ENCODE results near the gene E2F3.
"Not testable (repeated sequence)": the region's sequence is repeated elsewhere in the genome, so short reads cannot be mapped to it uniquely, and the experiment has no call there.

The E2F3 gene

DNA sequence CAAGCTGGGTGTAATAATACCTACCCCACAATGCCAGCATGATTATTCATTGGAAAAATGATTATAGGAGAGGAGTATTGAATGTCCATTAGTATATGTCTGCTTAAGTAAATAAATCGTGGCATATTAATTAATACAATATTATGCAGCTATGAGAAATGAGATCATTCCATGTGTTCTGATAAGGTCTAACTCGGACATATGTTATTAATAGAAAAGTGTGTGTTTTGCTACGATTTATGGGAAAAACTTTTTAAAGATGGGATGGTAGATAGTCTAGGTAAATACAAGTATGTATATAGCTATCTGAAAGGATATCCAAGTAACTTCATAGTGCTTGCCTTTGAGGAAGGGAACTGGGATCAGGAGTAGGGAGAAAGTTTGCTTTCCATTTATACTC is 71.1 kb downstream of the E2F3 start:
- no peak for DNase-seq

DNA sequence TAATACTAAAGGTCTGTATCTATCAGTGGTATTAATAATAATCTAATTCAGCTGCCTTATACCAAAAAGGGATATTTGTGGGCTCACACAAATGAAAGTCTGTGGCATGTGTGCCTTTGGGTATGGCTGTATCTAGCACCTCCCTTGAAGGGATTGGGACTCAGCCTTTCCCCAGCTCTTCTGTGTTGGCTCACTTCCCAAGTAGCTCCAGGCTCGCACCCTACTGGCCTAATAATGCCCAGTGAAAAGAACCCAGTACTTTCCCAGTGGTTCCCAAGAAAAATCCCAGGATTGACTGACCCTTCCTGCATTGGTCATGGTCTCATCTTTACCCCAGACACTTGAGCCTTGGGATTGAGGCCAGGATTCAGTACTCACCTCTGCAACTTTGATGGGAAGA is 71.8 kb downstream of the E2F3 start:
- DNase-seq = no peak

DNA sequence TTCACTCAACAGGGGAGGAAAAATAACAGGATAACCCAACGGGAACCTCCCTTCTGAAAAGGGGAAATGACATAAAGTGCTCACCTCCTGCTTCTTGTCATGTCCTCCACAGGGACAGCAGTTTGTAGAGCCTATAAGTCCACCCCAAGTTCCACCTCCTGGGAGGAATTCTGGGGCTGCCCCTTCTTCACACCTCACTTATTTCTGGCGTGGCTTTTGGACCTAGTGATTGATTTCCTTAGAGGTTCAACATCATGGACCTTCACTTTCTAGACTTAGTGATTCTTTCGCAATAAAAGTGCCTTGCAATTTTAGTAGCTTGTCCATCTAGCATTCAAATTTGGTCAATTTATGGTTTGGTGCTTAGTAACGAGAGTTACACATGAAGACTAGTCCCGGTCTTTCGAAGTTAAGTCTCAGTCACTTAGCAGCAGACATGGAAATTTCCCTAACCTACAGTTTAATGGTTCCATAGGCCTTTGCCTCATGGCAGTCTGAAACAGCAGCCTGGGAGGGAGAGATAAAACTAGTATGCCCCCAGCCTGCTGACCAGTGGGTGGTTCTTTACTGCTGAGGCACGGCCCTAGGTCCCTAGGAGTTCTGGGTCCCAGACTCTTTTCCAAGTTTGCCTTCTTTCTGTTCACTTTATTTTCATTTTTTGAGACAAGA is 73.3 kb downstream of the E2F3 start:
- no peak for DNase-seq

DNA sequence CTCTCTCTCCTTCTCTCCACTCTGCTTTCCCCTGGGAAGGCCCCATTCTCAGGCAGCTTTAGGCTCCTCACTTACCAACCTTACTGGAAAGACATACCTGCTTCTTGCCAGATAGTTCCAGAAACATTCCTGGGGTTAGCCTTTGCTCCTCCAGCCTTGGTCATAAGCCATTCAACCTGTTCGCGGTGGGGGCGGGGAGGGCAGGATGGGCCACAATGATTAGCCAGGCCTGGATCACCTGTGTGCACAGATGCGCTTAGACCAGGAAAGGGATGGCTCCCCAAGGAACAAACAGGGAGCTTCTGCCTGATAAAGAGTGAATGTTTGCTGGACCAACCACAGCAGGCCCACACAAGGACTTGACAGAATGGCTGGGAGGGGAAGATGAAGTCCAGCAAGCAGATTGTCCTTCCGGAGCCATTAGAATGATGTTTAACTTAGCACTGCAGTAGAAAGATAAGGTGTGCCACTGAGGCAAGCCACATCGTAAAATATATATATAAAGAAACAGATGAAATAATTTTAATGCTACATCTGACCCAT is 74.9 kb downstream of the E2F3 start:
- no peak for DNase-seq

DNA sequence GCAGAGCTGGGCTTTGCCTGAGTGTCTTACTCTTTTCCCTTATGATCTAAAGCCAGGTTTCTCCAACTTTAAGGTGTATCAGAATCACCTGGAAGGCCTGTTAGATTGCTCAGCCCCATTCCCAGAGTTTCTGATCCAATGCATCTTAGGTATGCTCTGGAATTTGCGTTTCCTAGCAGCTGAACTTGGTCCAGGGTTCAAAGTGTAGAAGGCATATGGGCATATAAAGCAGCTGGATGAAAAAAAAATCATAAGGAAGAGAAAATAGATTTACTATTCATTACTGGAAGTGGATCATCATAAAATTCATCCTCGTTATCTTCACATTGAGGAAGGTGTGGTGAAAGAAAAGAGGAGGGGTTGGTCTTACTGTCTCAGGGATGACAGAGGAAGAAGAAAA is 75.8 kb downstream of the E2F3 start:
- no peak for DNase-seq

DNA sequence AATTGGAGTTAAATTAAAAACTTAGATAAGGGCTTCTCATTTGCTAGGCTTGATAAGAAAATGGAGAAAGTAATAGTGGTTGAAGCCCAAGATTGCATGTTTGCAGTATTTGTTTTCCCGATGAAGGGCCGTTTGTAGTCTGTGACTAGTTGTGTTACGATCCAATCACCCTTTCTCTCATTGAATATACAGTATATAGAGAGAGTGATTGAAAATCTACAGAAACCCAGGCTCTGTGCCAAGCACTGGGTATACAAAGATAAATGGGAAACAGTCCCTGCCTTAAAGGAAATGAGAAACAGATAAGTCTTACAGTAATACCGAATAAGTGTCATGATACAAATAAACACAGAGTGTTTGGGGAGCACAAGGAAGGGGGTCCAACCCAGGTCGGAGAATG is 77.4 kb downstream of the E2F3 start:
- no peak for DNase-seq

DNA sequence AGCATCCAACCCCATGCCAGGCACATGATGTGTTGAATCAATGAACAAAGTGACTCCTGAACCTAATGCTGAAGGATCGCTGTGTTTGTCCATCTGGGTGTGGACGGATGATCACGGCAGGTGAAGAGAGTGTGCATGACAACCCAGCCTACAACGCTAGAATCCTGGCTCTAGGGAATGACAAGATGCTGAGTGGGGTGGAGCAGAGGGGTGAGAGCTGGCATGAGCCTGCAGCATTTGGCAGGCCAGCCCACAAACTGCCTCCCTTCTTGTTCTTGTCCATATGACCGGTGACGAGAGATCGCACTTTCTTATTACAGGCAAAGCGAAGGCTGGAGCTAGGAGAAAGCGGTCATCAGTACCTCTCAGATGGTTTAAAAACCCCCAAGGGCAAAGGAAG is 77.8 kb downstream of the E2F3 start:
- DNase-seq = peak in 1 of 2 experiments; percentile 9

DNA sequence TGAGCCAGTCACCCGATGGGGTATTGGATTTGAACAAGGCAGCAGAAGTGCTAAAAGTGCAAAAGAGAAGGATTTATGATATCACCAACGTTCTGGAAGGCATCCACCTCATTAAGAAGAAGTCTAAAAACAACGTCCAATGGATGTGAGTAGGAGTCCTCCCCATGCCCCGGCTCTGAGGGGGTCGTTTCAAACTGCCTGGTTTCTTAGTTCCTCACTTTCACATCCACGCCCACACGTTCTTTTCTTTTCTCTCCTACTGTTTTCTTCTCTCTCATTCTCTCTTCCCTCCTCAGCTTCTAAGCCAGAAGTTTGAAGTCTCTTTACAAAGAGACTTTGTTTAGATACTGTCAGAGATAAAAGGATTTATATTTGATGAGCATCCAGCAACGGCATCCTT is 79.6 kb downstream of the E2F3 start:
- no peak for DNase-seq

DNA sequence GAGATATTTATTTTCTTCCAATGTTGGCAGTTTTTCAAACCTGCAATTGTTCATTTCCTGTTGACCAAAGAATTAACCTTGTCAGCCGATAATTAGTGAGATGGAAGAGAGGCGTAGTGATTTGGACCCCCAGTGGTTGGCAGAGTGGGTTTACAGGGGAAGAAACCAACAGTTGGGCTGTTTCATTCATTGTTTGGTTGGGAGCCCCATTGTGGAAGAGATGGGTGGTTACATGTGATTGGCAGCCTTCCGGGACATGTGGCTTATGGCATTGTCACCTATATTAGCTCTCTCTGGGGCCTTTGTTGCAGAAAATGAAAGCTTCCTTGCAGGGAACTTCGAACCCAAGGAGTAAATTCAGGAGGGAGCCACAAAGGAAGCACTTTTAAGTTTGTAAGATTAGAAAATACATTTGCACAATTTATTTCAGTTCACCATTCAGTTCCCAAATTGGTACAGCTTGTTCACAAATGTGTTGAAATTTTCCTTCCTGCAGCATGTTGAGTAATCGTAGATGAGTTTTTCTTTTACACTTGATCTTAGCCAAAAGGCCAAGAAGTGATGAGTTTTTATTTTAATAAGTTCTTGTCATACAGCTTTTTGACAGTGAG is 82.3 kb downstream of the E2F3 start:
- peak in 1 of 2 experiments; percentile 11 for DNase-seq

DNA sequence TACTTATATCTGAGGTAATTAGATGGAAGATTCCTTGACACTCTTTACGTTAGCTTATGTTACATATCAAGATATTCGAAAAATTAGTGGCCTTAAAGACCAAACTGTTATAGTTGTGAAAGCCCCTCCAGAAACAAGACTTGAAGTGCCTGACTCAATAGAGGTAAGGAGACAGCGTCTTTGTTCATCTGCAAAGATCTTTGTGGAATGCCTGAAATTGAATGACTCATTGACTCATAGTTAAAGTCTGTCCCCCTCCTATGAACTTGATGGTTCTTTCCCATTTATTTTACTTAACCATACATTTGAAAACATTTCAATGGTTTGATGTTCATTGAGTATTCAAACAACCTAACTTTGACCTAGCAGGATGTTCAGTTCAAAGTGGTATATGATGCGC is 85.0 kb downstream of the E2F3 start:
- DNase-seq = no peak

DNA sequence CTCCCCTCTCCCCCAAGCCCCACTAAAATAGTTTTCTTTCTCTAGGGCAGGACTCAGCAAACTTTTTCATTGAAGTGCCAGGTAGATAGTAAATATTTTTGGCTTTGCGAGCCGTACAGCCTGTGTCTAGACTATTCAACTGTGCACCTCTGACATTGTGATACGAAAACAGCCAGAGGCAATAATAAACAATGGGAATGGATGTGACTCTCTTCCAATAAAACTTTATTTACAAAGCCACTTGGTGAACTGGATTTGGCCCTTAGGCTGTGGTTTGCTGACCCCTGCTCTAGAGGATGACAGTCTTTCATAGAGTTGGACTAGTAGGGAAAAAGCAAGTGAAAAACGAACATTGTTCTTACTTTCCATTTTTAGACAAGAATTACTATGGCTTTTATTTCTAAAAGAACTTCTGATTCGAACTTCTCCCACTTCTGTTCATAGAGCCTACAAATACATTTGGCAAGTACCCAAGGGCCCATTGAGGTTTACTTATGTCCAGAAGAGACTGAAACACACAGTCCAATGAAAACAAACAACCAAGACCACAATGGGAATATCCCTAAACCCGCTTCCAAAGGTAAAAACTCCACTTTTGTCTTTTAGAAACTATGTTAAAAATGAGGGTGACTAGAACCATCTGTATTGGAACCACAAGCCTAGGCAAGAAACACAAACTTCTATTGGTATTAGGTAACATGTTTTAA is 86.1 kb downstream of the E2F3 start:
- DNase-seq = no peak

DNA sequence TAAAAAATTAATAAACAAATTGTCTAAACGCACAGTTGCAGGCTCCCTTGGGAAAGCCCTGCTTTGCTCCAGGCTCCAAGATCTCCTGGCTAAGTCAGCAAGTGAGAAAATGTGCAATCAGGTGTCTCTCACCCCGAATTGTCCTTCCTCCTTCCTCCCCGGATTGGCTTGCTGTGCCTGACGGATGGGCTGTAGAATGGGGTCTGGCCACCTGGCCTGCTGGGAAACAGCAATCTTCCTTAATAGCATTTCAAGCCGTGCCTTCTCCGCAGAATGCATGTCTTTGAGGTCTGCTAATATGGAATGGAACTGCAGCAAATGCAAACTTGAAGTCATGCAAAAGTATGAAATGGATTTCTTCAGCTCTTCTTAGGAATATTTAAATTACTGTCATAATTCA is 88.9 kb downstream of the E2F3 start:
- DNase-seq = no peak

DNA sequence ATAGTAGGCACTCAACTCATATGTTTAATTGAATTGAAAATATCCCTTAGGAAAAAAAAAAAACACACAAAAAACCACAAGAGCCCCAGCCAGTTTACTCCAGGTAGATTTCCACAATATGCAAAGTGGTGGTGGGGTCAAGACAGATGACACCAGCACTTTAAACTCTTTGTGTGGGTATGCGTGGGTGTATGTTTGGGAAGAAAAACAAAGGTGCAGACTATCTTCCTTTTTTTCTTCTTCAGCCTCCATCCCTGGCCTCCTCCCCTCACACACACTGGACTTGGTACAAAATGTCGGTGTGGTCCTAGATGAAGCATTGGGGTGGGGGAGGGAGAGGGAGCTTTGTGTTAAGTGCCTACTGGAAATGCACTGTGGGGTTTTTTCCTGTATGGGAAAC is 90.4 kb downstream of the E2F3 start:
- DNase-seq = no peak

DNA sequence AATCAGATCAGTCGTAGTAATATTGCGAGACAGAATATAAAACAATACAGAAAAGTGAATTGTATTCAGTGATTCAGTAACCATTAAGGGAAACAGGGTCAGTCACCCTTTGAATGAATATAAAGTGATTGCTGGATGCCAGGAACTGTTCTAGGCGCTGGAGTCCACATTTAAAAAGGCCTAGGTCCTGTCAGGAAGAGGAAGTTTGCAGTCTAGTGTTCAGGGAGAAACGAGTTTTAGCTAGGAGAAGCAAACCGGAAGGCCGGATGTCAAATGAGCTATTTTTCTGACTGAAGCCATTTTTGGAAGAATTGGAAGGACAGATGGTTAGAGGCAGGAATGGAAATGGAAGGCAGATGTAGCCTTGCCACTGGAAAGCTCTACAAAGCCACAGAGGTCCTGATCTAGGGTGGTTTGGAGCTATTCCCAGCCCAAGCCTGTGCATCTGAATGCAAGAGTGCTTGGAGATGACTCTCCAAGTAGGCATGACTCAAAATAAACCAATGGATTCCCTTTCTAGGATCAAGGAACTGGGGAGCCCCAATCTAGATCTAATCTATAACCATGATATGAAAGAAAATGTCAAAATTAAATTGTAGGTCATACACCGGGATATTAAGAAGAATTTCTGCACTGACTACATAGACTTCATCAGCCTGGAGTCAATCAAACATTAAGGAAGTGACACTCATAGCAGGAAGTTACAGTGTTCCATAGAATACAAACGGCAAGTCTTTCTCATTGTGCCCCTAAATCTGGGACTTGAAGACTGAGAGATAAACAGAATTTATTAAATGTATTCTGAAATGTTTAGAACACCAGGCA is 95.7 kb downstream of the E2F3 start:
- DNase-seq = no peak

DNA sequence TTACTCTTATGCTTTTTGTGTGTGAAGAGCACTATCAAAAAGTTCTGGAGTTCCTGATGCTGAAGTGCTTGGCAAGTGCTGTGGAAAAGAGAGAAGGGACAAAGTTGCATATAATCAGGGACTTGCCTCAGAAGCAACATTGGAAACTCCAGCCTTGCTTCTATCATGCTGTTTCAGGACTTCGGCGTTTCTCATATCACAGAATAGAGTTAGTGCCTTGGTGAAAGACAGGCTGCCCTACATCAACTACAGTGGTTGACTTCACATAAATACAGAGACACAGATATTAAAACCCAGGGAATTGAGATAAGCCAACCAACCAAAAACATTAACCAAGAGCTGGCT is 96.3 kb downstream of the E2F3 start:
- DNase-seq = no peak

DNA sequence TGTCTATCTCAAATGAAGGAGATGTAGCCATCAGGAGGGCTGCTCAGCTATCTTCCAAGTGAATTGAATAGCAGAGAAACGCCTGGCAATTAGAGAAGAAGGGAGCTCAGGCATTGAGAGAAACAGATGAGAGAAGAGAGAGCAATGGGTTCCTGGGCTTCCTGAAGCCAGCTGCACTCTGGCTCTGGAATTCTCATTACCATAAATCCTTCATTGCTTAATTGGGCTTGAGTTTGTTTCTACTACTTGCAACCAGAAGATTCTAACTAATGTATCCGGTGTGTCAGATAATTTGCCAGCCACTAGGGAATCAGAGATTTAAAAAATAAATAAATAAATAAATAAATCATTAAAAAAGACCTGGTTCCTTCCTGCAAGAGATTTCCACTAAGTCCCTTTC is 107.5 kb downstream of the E2F3 start:
- DNase-seq = no peak

DNA sequence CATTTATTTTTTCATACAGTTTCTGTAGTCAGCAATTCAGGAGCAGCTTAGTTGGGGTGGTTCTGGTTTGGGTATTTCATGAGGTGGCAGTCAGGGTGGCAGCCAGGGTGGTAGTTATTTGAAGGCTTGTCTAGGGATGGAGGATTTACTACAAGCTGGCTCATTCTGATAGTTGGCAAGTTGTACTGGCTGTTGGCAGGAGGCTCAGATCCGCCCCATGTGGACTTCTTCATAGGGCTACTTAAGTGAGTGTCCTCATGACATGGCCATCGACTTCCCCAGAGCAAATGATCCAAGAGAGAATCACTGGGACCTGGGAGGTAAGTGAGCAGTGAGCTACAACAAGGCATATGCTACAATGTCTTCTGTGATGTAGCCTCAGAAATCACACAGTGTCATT is 110.2 kb downstream of the E2F3 start:
- no peak for DNase-seq

DNA sequence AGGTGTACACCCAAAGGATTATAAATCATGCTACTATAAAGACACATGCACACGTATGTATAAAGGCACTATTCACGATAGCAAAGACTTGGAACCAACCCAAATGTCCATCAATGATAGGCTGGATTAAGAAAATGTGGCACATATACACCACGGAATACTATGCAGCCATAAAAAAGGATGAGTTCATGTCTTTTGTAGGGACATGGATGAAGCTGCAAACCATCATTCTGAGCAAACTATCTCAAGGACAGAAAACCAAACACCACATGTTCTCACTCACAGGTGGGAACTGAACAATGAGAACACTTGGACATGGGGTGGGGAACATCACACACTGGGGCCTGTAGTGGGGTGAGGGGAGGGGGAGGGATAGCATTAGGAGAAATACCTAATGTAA is 123.5 kb downstream of the E2F3 start:
- DNase-seq = not testable (repeated sequence)

DNA sequence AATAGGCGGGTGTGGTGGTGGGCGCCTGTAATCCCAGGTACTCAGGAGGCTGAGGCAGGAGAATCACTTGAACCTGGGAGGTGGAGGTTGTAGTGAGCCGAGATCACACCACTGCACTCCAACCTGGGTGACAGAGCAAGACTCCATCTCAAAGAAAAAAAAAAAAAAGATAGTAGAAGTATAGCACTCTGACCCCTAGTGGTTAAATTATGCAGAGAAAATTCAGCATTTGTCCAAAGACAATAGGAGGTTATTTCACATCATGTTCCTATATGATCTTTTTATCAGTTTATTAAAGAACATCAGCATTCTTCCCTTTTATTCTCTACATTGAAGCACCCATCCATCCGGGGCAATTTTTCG is 127.4 kb downstream of the E2F3 start:
- peak; percentile 4 to 10 for DNase-seq

DNA sequence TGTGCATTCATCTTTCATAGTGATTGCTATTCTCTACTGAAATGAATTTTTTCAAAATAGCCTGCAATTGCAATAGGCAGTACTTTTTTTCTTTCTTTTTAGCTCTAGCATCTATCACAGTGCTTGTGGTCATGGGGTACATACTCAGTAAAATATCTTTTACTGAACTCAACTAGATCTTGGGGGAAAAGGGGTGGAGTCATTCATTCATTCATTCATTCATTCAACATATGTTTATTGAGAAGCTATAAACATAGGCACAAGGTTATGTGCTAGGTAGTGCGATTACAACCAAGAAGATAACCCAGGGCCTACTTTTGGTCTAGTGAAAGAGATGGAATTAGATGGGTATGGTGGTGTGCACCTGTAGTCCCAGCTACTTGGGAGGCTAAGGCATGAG is 131.2 kb downstream of the E2F3 start:
- DNase-seq = no peak

DNA sequence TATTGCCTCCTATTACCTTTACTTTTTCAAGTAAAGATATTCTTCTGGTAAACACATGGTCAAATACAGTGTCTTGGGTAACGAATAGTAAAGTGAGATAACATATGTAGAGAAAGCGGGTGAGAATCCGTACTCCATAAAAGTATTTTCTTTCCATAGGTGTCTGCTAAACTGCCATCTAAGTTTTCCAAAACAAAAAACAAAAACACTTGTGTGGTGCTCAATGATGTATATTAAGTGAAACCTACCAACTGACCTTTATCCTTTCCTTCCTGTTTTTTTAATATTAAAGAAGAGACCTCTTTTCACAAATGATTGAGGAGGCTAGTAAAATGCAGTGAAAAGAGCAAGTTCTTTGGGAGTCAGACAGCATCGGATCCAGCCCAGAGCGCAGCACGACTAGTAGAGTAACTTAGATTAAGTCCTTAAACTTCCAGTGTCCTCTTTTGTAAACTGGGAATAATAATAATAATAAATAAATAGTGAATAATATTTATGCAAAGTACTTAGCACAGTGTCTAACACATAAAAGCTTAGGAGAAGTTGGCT is 132.1 kb downstream of the E2F3 start:
- no peak for DNase-seq

DNA sequence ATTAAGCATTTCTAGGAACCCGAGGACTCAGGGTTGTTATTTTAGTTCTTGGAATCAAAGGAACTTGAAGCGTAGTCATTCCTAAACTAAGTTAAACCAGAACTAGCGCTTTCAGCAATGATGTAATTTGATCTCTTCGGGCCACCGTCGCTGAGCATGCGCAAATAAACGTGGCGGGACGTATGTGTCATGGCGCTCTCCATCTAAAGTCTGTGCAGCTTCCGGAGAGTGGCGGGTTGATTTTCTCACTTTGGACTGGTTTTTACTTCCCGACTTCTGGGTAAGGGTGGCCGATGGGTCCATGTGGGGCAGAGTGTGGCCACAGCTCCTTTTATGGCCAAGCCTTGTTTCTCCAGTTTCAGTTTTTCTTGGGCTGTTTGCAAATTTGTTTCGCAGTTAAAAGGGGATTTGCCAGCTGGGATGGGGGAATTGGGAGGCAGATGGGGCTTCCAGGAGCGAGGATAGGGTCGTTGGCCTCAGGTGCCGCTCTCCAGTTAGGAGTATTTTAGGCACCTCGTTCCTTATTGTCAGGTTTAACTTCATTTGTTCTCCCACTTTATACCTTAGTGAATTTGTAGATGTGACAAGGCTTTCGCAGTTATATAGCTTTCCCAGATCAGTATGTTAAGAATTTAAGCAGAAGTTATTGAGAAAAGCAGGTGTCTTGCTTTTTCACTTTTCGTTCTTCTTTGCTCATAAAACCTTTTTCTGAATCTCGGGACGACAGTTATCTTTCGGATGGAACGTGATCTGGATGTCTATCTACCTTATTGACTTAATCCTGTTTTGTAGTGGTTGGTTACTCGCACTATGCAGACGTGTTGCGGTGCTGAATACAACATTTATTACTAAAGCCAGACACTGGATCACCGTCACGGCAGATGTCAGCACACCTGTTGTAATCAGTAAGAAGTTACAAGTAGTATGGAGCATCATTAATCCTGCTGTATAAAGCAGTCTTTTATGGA is 132.9 kb downstream of the E2F3 start, which contains the start of gene CDKAL1:
Gene CDKAL1 (plus strand): TSS at position 163 of the 968 bp plus-strand sequence. CDS start 11,894 bp downstream, outside the sequence.
- peak; percentile 76 to 81 for DNase-seq

Measured in NCI-H1930 (cell line).